K562 (cell line): ENCODE results near the gene SLC2A10. TPM values are rescaled to one million over a fixed set of nuclear protein-coding genes. Genes with fewer than 3 reads are reported as not detected.

Source experiments
- ATAC-seq: fragments of 200-7000 bp; cut with Tn5 transposase; 3 replicates; pipeline ENCODE4 v1.9.1; 2020; ENCODE audit warnings: moderate library complexity
- BruUV-seq: library from RNA; stranded (reverse); fragments of 400-500 nt; replicated peaks from 2 replicates; lab custom pipeline; 2021; lab: Mats Ljungman, UMichigan
- CTCF ChIA-PET: fragments of 300-600 bp; formaldehyde crosslinking; extraction: SDS; loops from one replicate; lab custom pipeline; 2021; ENCODE audit warnings: low intra/inter-chr PET ratio; lab: Yijun Ruan, JAX
- POLR2A ChIA-PET: fragments of 300-600, 350-650 bp; sonication (Branson Sonifier 250); formaldehyde crosslinking; extraction: SDS; loops from one replicate; lab custom pipeline; 2021; ENCODE audit warnings: antibody characterized with exemption, inconsistent platforms; lab: Yijun Ruan, JAX
- DNase-seq, 4 experiments: peaks; one replicate each; pipeline versions ENCODE4 v3.0.0 to v3.0.0-alpha.2; 2011 to 2018; ENCODE audit warnings: low spot score in 3 of 4, mixed read lengths in 3 of 4; ENCODE audit errors: extremely low read depth in 1 of 4
- FAIRE-seq: peaks from 2 replicates; lab custom pipeline; 2011; peaks lifted over from hg19 to GRCh38; lab: Jason Lieb, UNC
- H2AFZ ChIP-seq: 2 replicates; pipeline ENCODE4 v1.6.0; 2011; ENCODE audit warnings: low read depth, low read length, control low read depth, inconsistent platforms
- H3K27ac ChIP-seq: fragments of 200-600 bp; 3 replicates; pipeline ENCODE4 v1.8.0; 2011; ENCODE audit warnings: low read depth, mild to moderate bottlenecking, control low read depth, inconsistent platforms, low read length, moderate library complexity, mixed read lengths; ENCODE audit errors: extremely low read depth
- H3K27me3 ChIP-seq, 2 experiments: fragments of 300-600 bp in 1 of 2; 2 replicates in 1 of 2; 3 replicates in 1 of 2; pipeline versions ENCODE4 v1.6.0 to v1.8.0; 2011; ENCODE audit warnings: inconsistent platforms in 2 of 2, low read length in 2 of 2, mild to moderate bottlenecking in 1 of 2, mixed read lengths in 1 of 2, moderate library complexity in 1 of 2; ENCODE audit not compliant: control insufficient read depth in 2 of 2, insufficient read depth in 2 of 2
- H3K36me3 ChIP-seq: fragments of 300-600 bp; 3 replicates; pipeline ENCODE4 v1.8.0; 2011; ENCODE audit warnings: mild to moderate bottlenecking, low read length, inconsistent platforms; ENCODE audit not compliant: control insufficient read depth, insufficient read depth
- H3K4me1 ChIP-seq, 2 experiments: fragments of 200-600 bp in 1 of 2; replicated peaks in 1 of 2; 2 replicates in 1 of 2; 3 replicates in 1 of 2; pipeline versions ENCODE4 v1.5.1 to v1.8.0; 2011; ENCODE audit warnings: inconsistent platforms in 2 of 2, low read length in 2 of 2, mild to moderate bottlenecking in 1 of 2, mixed read lengths in 1 of 2, moderate library complexity in 1 of 2; ENCODE audit not compliant: control insufficient read depth in 2 of 2, insufficient read depth in 2 of 2
- H3K4me2 ChIP-seq: 2 replicates; pipeline ENCODE4 v1.6.1; 2011; ENCODE audit warnings: low read length, control low read depth, inconsistent platforms, mixed read lengths; ENCODE audit not compliant: insufficient read depth
- H3K4me3 ChIP-seq: fragments of 200-600 bp; sonication (generic), shearing (Covaris generic); 2 replicates; pipeline ENCODE4 v1.5.1; 2016; ENCODE audit warnings: control low read depth, inconsistent platforms
- H3K79me2 ChIP-seq: fragments of 200-600 bp; 3 replicates; pipeline ENCODE4 v1.8.0; 2011; ENCODE audit warnings: low read length, inconsistent platforms; ENCODE audit not compliant: control insufficient read depth, insufficient read depth
- H3K9ac ChIP-seq, 2 experiments: 2 replicates each; pipeline versions ENCODE4 v1.6.0 to v1.6.1; 2011; ENCODE audit warnings: low read depth in 2 of 2, low read length in 2 of 2, control low read depth in 1 of 2, inconsistent platforms in 1 of 2, mild to moderate bottlenecking in 1 of 2, mixed read lengths in 1 of 2; ENCODE audit not compliant: insufficient read depth in 1 of 2
- H3K9me1 ChIP-seq: one replicate; pipeline ENCODE4 v1.6.0; 2011; ENCODE audit warnings: inconsistent platforms, mild to moderate bottlenecking, low read length, moderate library complexity; ENCODE audit not compliant: control insufficient read depth, insufficient read depth
- H3K9me3 ChIP-seq: replicated peaks from 2 replicates; pipeline ENCODE4 v1.5.1; 2011; ENCODE audit warnings: low read depth, low read length, inconsistent platforms; ENCODE audit not compliant: control insufficient read depth, insufficient read depth
- H4K20me1 ChIP-seq: replicated peaks from 2 replicates; pipeline ENCODE4 v1.6.1; 2011; ENCODE audit warnings: low read length, inconsistent platforms, mixed read lengths; ENCODE audit not compliant: control insufficient read depth, insufficient read depth
- CBFA2T2 ChIP-seq: fragments of 450-650 bp; conservative IDR thresholded peaks from 2 replicates; pipeline ENCODE4 v1.6.1; 2017; ENCODE audit warnings: mild to moderate bottlenecking
- EZH2 ChIP-seq: IDR thresholded peaks from 2 replicates; pipeline ENCODE4 v1.6.1; 2012; ENCODE audit warnings: low read depth, mild to moderate bottlenecking, inconsistent platforms, low read length, borderline replicate concordance
- WGBS: fragments of 100-300 bp; shearing (Covaris generic); methylation state at CpG from one replicate; pipeline ENCODE4 v1.1.6; 2016; ENCODE audit warnings: low coverage, mixed read lengths; ENCODE audit not compliant: insufficient coverage; ENCODE audit errors: missing lambda C conversion rate; 5-methylcytosine and 5-hydroxymethylcytosine counted together
- in situ Hi-C: fragments of 300-500 bp; cut with MboI; formaldehyde crosslinking; loops from 4 replicates; pipeline ENCODE4 v1.15.0; 2018; ENCODE audit warnings: inconsistent platforms, mixed read lengths
- intact Hi-C: fragments of 100-400 bp; cut with micrococcal nuclease; formaldehyde crosslinking; loops from 2 replicates; pipeline ENCODE4 v1.14.2; 2022
- polyA plus RNA-seq, 8 experiments: library from polyadenylated mRNA; depleted of rRNA in 4 of 8; stranded (reverse) in 5 of 8; unstranded in 3 of 8; fragments of >200 nt; fragmentation: Nextera tagmentation in 2 of 8; fragmentation: Illumina TruSeq in 1 of 8; extraction: Ambion mirVana in 2 of 8; extraction: Trizol in 1 of 8; gene quantifications; 2 replicates each; pipeline versions ENCODE4 v1.2.1 to v1.2.3, GENCODE V29; 2011 to 2014; ENCODE audit warnings: inconsistent platforms in 1 of 8, missing spikeins in 1 of 8
- total RNA-seq, 7 experiments: library from RNA; depleted of rRNA in 6 of 7; stranded (reverse); fragments of >200 nt in 6 of 7; fragmentation: Illumina TruSeq in 2 of 7; extraction: Trizol in 2 of 7; gene quantifications; 2 replicates each; pipeline versions ENCODE4 v1.2.1 to v1.2.3, GENCODE V29; 2011 to 2021; ENCODE audit warnings: low replicate concordance in 1 of 7
- TF ChIP-seq, protein P1 (sequence below): fragments of 250-450 bp; sonication (Bioruptor Pico); IDR thresholded peaks from 2 replicates; pipeline ENCODE4 v1.4.0; 2020; ENCODE audit warnings: mild to moderate bottlenecking, moderate library complexity, borderline replicate concordance

SLC2A10 gene
- total and polyA plus RNA-seq, 9 of the 15 experiments (the other 6 are each of a cell fraction or from before 2014, with no cell fraction given) = 0.01 to 1.8 (median 0.10) TPM

DNA sequence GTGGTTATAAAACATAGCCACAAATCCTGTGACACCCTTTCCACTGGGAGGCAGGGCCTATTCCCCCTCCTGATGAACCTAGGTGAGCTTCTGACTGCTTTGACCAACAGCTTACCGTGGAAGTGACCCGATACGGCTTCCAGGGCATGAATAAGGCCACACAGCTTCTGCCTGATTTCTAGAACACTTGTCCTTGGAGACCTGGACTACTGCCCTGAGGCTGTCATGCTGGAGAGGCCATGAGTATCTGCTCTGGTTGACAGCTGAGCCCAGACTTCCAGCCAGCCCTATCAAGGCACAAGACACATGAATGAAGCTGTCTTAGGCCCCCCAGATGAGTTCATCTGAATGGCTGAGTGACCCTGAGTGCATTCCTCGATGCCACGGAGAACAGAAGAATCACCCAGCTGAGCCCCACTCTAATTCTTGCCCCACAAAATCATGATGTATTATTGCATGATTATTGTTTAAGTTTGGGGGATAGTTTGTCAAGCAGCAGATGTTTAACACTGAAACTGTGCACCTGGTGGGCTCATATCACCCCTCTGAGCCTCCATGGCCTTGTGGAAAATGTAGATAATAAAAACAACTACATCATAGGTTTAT is 36.8 kb upstream of the SLC2A10 start:
- DNase-seq = no peak
- TF ChIP-seq, protein P1, sequence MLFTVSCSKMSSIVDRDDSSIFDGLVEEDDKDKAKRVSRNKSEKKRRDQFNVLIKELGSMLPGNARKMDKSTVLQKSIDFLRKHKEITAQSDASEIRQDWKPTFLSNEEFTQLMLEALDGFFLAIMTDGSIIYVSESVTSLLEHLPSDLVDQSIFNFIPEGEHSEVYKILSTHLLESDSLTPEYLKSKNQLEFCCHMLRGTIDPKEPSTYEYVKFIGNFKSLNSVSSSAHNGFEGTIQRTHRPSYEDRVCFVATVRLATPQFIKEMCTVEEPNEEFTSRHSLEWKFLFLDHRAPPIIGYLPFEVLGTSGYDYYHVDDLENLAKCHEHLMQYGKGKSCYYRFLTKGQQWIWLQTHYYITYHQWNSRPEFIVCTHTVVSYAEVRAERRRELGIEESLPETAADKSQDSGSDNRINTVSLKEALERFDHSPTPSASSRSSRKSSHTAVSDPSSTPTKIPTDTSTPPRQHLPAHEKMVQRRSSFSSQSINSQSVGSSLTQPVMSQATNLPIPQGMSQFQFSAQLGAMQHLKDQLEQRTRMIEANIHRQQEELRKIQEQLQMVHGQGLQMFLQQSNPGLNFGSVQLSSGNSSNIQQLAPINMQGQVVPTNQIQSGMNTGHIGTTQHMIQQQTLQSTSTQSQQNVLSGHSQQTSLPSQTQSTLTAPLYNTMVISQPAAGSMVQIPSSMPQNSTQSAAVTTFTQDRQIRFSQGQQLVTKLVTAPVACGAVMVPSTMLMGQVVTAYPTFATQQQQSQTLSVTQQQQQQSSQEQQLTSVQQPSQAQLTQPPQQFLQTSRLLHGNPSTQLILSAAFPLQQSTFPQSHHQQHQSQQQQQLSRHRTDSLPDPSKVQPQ = no peak
- TF ChIP-seq EZH2 (no peak), CBFA2T2 (0 out of 2 replicates have a peak, but pooled peaks have one; percentile 10)

More for the DNA sequence above, 36.8 kb upstream of the SLC2A10 start:
- no peak overlapping the region for H2AFZ ChIP-seq
- ATAC-seq = no peak
- WGBS = 80% methylated on average over 5 of the region's 5 CpGs
- ChIA-PET POLR2A (interaction anchor here (1.2 to 1.3 kb wide), 2 partner anchors 8 to 10 kb away, joined by 3 read pairs; no protein-coding TSS in a partner anchor), CTCF (no interaction called here)
- no peaks in the 10 kb centered on the region for H3K9me3 ChIP-seq
- intact Hi-C loops = no loop called here
- H3K27ac ChIP-seq = no peak overlapping the region
- peaks cover 8% of the 10 kb centered on the region; the same call in 1 of the 2 replicates for H4K20me1 ChIP-seq
- in situ Hi-C loops = loop anchor here (10.0 kb wide), 1 partner anchor 318 kb away; no protein-coding TSS in a partner anchor
- no TSS peak for BruUV-seq
- H3K36me3 ChIP-seq = peaks cover 6% of the 10 kb centered on the region; the same call in 2 of the 3 replicates
- no peak overlapping the region for H3K4me3 ChIP-seq
- H3K27me3 ChIP-seq = no peaks in the 10 kb centered on the region
- no peaks in the 10 kb centered on the region for H3K4me1 ChIP-seq
- peaks cover 4% of the 10 kb centered on the region for H3K9me1 ChIP-seq
- no peak overlapping the region for H3K4me2 ChIP-seq
- no peak overlapping the region for H3K9ac ChIP-seq
- no peaks in the 10 kb centered on the region for H3K79me2 ChIP-seq
- FAIRE-seq = no peak
